CD4-positive, alpha-beta T cell treated with Interleukin-2 at 100 ng/mL for 4 hours (primary cell): ENCODE results near the gene PARN.
"Not testable (repeated sequence)": the region's sequence is repeated elsewhere in the genome, so short reads cannot be mapped to it uniquely, and the experiment has no call there.

Experiments used
- DNase-seq: peaks from one replicate; pipeline ENCODE4 v3.0.0-alpha.2; 2020; ENCODE audit warnings: low spot score

Gene PARN, protein sequence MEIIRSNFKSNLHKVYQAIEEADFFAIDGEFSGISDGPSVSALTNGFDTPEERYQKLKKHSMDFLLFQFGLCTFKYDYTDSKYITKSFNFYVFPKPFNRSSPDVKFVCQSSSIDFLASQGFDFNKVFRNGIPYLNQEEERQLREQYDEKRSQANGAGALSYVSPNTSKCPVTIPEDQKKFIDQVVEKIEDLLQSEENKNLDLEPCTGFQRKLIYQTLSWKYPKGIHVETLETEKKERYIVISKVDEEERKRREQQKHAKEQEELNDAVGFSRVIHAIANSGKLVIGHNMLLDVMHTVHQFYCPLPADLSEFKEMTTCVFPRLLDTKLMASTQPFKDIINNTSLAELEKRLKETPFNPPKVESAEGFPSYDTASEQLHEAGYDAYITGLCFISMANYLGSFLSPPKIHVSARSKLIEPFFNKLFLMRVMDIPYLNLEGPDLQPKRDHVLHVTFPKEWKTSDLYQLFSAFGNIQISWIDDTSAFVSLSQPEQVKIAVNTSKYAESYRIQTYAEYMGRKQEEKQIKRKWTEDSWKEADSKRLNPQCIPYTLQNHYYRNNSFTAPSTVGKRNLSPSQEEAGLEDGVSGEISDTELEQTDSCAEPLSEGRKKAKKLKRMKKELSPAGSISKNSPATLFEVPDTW

DNA sequence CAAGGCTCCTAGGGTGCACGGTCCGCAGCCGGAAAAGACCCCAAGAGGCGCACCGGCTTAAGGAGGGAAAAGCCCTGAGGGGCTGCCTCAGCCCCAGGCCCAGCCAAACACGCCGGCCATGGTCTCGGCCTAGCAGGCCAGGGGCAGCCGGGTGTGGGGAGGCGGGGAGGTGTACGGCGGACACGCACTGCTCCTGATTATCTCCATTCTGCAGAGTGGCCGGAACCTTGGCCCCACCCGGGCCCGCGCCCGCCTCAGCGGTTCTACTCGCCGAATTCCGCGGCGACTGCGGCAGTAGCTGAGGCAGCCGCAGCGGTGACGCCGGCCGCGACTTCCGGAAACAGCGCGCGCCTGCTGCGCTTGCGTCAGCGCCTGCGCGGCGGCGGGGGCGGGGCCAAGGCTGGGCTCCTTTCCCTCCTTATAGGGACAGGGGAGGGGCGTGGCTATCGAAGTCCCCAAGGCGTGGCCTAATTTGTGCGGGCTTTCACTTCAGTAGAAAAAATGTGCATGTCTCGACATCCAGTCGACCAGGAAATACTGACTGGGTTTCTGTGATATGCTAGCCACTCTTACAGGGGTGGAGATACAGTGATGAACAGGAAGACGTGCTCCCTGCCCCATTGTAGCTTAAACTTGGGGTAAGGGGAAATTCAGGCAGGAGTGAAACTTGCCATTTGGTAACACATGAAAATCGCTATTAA lies at the start of gene PARN:
PARN (minus strand) TSS at position 342 of the 701 bp plus-strand sequence; CDS start at position 207, 135 bp downstream.
- peak; percentile 98 for DNase-seq

- DNase-seq = no peak
Measured at GRCh38 chr16:14678748-14679497, 48.9 kb upstream of the PARN start.

GRCh38 chr16:14677627-14678026 lies 47.6 kb upstream of the PARN start:
- DNase-seq = no peak

DNA sequence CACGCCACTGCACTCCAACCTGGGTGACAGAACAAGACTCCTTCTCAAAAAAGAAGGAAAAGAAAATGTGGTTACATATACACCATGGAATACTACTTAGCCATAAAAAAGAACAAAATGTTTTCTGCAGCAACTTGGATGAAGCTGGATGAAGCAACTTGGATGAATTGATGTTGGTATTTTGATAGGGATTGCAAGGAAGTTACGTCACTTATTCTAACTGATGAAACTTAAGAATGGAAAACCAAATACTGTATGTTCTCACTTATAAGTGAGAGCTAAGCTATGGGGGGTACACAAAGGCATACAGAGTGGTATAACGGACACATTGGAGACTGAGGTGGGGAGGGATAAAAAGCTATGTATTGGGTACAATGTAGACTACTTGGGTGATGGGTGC lies 46.6 kb upstream of the PARN start:
- no peak for DNase-seq

DNA sequence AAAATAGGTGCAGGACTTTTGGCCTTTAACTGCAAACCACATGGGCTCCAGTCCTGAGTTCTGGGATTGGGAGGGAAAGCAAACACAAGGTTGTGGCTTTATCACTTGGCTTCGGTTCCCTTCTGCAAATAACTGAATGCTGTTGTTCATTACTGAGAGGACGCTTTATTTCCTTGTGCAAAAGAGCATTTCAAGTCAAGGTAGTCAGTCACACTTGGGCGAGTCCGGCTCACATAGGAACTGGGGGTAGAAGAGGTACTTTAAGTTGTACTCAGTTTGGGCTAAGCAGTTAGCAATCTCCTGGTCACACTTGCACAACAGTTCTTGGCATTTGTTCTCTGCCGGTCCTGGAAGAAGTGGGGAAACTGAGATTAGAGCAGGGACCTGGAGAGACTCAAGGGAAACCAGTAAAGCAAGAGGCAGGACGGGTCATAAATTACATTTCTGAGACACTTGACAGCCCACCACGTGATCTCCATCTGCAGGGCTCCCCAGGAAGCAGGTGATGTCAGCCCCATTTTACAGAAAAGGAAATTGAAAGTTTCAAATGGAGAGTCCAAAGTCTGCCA lies 42.4 kb upstream of the PARN start:
- no peak for DNase-seq

- no peak for DNase-seq
Measured at GRCh38 chr16:14669776-14670175, 39.7 kb upstream of the PARN start.

DNA sequence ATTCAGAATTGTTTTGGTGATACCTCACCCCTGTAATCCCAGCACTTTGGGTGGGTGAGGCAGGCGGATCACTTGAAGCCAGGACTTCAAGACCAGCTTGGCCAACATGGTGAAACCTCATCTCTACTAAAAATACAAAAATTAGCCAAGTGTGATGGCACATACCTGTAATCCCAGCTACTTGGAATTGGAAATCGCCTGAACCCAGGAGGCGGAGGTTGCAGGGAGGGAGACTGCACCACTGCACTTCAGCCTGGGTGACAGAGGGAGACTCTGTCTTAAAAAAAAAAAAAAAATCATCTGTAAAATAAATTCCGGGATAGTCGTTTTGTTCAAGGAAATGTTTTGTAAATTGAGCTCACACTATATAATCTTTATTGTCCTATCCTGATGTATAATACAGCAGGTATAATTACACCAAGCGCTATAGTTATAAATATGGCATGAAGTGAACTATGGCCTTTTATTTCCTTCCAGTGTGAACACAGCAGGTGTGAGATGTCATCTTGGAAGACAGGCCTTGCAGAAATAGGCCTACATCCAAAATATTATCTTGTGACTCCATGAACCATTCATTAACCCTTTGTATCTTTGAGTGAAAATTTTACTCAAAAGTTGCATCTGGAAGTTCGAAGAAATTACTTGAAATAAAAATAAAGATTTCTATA lies 38.6 kb upstream of the PARN start:
- DNase-seq = no peak

GRCh38 chr16:14667347-14668266 lies 37.5 kb upstream of the PARN start:
- no peak for DNase-seq

DNA sequence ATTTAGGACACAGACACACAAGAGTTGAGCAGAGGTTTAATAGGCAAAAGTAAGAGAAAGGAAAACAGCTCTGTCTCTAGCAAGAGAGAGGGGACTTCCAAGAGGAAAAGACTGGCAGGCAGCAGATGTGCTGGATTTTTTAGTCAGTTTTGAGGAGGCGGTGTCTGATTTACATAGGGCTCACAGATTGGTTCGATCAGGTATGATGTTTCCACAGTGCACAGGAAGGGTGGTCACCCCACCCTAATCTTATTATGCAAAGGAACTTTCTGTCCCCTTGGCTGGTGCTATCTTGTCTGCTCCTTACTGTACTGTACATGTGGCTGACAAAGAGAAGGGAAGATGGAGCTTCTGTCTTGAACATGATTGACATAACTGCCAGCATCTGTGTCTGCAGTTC lies 28.0 kb upstream of the PARN start:
- DNase-seq = no peak

DNA sequence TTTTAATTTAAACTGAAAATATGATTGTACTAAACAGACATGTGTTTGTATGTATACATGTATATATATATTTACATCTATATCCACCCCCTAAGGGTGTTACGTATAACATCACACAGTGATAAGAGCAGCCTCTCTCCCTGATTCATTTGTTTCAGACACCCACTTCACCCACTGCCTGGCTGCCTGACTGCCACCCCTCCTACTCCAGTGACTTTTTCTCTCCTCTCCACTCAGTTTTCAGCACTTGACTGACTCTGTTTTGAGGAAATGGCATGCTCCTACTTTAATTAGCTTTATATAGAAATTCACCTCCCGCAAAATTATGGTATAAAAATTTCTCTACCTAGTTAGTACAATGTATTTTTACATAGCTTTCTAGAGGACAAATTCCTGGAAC lies 22.7 kb upstream of the PARN start:
- no peak for DNase-seq

DNA sequence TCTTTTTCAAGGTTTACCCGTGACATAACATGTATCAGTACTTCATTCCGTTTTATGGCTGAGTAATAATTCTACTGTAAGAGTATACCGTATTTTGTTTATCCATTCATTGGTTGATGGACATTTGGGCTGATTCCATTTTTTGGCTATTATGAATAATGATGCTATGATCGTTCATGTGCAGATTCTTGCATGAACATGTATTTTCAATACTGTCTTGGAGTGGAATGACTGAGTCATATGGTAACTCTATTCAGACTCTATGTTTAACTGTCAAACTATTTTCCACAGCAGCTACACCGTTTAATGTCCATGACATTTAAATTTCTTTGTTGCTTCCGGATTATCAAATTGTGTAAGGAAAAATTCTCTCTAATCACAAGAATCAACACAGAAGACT lies 20.6 kb upstream of the PARN start:
- no peak for DNase-seq

DNA sequence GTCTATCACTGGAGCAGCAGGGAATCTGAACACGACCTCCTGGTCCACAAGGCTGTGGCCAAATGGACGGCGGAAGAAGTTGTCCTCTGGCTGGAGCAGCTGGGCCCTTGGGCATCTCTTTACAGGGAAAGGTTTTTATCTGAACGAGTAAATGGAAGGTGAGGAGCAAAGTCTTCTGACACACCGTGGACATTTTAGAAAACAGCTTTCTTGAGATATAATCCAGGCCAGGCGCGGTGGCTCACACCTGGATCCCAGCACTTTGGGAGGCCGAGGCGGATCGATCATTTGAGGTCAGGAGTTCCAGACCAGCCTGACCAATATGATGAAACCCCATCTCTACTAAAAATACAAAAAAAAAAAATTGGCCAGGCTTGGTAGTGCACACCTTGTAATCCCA lies 19.8 kb upstream of the PARN start:
- no peak for DNase-seq

DNA sequence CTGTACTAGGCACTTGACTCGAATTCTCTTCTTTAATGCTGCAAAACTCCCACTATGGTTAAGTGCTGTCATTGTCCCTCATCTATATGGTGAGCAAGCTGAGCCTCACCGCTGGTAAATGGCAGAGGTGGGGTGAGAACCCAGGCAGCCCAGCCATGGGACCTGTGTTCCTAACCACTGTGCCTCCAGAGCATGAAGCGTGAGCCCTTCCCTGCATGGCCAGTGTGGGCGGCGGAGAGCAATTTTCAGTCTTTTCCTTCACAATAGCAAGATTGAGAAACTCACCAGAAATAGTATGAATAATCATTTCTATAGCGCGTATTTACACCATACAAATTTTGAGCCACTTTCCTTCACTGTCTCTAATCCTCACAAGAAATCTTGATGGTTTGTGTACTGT lies 11.9 kb upstream of the PARN start:
- DNase-seq = no peak

GRCh38 chr16:14641206-14641605 lies 11.1 kb upstream of the PARN start:
- no peak for DNase-seq

- no peak for DNase-seq
Measured at GRCh38 chr16:14640538-14640937, 10.5 kb upstream of the PARN start.

DNA sequence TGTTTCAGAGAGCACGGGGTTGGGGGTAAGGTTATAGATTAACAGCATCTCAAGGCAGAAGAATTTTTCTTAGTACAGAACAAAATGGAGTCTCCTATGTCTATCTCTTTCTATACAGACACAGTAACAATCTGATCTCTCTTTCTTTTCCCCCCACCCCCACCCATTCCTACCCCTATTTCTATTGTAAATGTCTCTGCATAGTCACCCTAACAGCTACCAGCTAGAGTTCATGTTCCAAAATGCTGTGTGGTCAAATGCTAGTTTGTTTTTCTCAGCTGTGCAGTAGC lies 6.8 kb upstream of the PARN start:
- not testable (repeated sequence) for DNase-seq

GRCh38 chr16:14636179-14636950 lies 6.3 kb upstream of the PARN start:
- DNase-seq = not testable (repeated sequence)

DNA sequence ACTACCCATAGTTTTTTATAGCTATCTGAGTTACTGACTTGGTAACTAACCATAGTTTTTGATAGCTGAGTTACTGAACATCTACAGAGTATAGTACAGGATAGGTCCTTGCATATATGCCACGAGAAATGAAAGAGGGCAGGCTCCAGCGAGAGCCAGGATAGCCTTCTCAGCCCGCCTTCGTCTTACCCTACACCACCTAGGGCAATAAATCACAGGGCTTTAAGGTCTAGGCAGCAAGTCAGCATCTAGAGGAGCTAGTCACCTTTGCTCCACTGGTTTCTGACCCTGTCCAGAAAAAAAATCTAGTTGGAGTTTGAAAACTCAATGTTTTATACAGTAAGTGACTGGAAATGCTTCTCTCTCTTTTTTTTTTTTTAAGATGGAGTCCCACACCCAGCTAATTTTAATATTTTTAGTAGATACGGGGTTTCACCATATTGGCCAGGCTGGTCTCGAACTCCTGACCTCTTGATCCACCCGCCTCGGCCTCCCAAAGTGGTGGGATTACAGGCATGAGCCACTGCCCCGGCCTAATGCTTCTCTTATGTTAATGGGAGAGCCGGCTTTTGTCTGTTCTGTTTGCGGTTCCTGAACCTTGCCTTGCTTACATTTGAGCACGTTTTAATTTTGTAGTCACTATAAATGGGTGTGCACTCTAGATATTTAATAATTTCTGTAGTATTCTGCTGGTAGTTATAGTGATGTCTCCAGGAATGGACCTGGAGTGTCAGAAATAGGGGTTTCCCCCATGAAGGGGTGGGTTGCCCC lies 5.5 kb upstream of the PARN start:
- DNase-seq = no peak

DNA sequence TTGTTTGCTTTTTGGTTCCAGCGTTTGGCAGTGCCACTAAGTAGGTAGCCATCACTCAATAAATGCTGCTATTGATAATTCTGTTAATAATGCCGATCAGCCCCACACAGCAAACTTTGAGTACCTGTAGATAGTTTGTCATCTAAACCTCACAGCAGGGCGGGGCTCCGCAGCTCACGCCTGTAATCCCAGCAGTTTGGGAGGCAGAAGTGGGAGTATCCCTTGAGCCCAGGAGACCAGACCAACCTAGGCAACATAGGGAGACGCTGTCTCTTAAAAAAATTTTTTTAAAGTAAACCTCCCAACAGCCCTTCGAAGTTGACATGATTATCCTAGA lies 4.3 kb upstream of the PARN start:
- DNase-seq = no peak
